ENCODE results near the gene SPOPL.
"Not testable (repeated sequence)": the region's sequence is repeated elsewhere in the genome, so short reads cannot be mapped to it uniquely, and the experiment has no call there.

Gene SPOPL

DNA sequence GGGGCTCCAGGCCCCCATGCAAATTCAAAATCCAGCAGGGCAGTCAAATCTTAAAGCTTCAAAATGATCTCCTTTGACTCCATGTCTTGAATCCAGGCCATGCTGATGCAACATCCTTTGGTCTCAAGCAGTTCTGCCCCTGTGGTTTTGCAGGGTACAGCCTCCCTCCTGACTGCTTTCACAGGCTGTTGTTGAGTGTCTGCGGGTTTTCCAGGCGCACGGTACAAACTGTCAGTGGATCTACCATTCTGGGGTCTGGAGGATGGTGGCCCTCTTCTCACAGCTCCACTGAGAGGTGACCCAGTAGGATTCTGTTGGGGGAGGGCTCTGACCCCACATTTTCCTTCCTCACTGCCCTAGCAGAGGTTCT lies 22.1 kb downstream of the SPOPL start:
- DNase-seq (ENCODE audit: low read depth): not testable (repeated sequence)

DNA sequence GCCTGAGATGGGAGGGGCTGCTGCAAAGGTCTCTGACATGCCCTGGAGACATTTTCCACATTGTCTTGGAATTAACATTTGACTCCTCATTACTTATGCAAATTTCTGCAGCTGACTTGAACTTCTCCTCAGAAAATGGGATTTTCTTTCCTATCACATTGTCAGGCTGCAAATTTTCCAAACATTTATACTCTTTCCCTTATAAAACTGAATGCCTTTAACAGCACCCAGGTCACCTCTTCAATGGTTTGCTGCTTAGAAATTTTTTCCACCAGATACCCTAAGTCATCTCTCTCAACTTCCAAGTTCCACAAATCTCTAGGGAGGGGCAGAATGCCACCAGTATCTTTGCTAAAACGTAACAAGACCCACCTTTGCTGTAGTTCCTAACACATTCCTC lies 22.8 kb downstream of the SPOPL start:
- not testable (repeated sequence) for DNase-seq (ENCODE audit: low read depth)

DNA sequence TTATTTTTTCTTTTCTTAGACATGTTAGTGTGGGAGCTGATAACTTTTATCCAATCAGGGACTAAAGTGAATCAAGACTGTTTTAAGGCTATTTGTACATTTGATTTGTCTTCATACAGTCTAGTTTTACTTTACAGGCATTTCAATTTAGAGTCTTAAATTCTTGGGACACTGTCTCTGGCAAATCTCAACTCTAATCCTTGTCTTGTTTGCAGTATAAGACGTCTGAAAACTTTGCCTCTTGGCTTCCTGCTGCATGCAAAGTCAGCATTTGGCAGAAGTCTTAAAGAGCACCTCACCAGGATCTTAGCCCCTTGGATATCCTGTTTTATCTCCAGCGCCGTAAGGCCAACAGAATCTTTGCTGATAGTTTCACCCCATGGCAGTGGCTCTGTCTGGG lies 30.3 kb downstream of the SPOPL start:
- no peak for DNase-seq (ENCODE audit: low read depth)

DNA sequence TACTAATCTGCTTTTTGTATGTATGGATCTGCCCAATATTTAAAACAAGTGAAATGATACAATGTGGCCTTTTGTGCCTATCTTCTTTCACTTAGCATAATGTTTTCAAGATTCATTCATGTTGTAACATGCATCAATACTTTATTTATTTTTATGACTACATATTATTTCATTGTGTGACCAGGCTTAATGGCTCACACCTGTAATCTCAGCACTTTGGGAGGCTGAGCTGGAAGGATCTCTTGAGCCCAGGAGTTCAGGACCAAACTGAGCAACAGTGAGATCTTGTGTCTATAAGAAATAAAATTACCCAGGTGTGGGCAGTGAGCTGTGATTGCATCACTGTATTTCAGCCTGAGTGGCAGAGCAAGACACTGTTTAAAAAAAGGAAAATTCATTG lies 33.2 kb downstream of the SPOPL start:
- no peak for DNase-seq (ENCODE audit: low read depth)

GRCh38 chr2:138536302-138536701 lies 34.7 kb downstream of the SPOPL start:
- DNase-seq (ENCODE audit: low read depth): no peak

DNA sequence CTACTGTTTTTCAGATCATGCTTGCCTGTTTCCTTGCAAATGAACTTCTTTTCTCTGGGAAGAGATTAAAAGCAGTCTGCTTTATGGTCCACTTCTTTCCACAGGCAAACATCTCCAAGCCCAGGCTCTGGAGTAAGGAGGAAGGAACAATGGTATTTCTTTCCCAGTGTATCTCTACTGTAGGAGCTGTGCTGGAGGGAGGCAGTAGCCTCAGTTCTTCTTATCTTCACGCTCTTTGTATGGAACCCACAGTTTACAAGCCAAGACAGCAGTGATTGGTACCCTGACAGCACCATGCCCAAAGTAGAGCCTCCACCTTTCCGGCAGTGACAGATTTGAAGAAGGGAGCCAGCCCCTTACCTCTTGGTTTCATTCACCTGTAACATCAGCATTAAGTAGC lies 35.2 kb downstream of the SPOPL start:
- no peak for DNase-seq (ENCODE audit: low read depth)

DNA sequence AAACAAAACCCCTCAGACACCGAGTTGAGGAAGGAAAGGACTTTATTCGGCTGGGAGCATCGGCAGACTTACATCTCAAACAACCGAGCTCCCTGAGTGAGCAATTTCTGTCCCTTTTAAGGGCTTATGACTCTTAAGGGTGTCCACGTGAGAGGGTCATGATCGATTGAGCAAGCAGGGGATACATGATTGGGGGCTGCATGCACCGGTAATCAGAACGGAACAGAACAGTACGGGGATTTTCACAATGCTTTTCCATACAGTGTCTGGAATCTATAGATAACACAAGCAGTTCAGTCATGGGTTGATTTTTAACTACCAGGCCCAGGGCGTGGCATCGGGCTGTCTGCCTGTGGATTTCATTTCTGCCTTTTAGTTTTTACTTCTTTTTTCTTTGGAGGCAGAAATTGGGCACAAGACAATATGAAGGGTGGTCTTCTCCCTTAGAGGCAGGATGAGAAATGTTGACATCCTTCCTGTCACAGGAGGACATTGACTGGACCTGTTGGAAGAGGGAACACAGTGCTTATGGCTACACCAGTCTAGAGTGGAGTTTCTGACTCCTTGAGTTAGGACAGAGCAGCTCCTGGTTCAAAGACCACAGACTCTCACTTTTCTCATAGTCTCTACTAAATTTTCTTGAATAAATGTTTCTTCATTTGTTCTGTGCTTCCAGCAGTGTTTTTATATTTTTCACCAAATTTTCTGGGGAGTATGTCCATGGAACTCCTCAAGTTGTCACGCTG lies 35.8 kb downstream of the SPOPL start:
- peak; percentile 43 for DNase-seq (ENCODE audit: low read depth)

DNA sequence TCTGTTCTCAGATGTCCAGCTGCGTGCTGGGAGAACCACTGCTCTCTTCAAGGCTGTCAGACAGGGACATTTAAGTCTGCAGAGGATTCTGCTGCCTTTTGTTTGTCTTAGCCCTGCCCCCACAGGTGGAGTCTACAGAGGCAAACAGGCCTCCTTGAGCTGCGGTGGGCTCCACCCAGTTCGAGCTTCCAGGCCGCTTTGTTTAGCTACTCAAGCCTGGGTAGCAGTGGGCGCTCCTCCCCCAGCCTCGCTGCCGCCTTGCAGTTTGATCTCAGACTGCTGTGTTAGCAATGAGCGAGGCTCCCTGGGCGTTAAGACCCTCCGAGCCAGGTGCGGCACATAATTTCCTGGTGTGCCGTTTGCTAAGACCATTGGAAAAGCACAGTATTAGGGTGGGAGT lies 42.6 kb downstream of the SPOPL start:
- DNase-seq (ENCODE audit: low read depth): not testable (repeated sequence)

DNA sequence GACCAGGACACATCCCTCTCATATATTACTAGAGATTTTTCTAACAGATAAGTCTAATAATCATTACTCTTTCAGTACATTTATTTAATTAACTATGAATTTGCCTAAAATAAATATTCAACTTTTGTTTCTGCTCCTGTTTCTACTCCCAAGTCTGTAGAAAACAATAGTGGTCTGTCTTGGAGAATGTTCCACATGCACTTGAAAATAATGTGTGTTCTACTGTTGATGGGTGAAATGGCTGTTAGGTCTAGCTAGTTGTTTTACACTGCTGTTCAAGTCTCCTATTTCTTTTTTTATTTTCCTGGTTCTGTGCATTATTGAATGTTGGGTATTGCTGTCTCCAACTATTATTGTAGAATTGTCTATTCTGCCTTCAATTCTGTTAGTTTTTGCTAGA lies 47.2 kb downstream of the SPOPL start:
- no peak for DNase-seq (ENCODE audit: low read depth)

GRCh38 chr2:138550172-138550571 lies 48.6 kb downstream of the SPOPL start:
- DNase-seq (ENCODE audit: low read depth): no peak

DNA sequence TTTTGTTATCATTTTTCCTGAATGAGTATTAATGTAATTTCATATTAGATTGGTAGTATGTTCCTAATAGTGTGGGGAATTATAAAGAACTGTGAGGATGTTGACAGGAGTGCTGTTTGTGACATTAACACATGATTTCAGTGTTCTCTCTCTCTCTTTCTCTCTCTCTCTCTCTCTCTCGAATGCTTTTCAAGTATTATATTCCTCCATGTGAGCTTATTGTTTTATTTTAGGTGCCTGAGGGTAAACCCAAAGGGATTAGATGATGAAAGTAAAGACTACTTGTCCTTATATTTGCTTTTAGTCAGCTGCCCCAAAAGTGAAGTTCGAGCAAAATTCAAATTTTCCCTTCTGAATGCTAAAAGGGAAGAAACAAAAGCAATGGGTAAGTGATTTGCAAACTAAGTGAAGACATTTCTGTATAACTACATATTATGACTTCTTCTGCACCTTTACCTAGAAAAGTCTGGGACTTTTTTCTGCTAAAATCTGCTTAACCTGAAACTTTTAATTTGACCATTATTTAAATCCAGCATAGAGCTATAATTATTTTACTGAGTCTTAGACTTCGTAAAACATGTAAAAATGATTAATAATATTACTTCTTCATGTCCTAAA lies 49.2 kb downstream of the SPOPL start:
- DNase-seq (ENCODE audit: low read depth): no peak

- DNase-seq (ENCODE audit: low read depth): no peak
Observed at GRCh38 chr2:138554123-138554522, 52.6 kb downstream of the SPOPL start.

DNA sequence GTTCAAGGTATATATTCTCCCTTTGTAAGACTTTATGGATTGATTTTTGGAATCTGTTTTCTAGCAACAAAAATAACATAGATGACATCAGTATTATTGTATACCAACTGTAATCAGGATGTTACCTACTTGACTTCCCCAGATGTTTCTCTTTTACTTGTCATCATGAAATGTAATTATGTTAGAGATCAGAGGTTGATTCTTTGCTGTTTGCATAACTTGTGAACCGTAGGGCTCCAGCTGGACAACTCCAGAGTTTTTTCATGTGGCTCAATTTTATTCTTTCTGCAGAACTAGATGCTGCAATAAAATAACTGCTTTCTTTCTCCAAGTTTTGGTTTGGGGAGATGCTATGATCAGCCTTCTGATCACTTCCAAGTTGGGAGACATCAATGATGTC lies 58.1 kb downstream of the SPOPL start:
- no peak for DNase-seq (ENCODE audit: low read depth)

DNA sequence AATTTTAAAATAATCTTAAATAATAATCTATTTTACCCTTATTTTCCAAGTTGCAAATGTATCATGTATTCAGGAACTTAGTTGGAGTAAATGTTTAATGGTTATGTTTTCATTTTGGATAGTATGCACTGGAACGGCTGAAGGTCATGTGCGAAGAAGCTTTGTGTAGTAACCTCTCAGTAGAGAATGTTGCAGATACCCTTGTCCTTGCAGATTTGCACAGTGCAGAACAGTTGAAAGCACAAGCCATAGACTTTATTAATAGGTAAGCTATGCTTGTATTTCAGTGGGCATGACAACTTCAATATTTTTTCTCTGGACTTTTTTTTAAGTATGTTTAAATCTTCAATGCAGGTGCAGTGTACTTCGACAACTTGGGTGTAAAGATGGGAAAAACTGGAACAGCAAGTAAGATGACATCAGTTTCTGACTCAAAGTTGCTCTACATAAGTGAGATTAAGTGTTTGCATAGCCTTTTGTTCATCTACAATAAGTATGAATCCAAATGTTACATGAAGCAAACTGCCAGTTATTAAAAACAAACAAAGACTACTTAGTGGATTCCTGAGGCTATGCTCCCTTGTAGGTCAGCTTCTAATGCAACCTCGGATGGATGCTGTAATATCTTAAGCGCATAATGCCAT lies 63.1 kb downstream of the SPOPL start:
- DNase-seq (ENCODE audit: low read depth): no peak

DNA sequence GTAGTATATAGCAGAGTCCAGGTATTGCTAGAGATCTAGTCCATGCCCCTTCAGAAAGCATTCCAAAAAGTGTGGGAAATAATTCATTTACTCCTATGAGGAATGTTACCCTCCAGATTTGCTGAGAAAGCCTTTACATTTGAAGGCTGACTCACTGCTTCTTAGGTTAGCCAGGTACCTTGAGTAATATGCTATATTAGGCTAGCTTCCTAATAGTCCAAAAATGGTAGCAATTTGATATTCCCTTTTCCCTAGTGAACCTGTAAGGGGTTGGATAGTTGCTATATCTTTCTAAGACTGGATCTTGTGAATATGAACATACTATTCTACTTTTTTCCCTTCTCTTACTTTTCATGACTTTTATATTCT lies 63.6 kb downstream of the SPOPL start:
- DNase-seq (ENCODE audit: low read depth): no peak

- DNase-seq (ENCODE audit: low read depth): no peak
Observed at GRCh38 chr2:138572318-138572717, 70.7 kb downstream of the SPOPL start.

- no peak for DNase-seq (ENCODE audit: low read depth)
Observed at GRCh38 chr2:138577066-138577465, 75.5 kb downstream of the SPOPL start.

DNA sequence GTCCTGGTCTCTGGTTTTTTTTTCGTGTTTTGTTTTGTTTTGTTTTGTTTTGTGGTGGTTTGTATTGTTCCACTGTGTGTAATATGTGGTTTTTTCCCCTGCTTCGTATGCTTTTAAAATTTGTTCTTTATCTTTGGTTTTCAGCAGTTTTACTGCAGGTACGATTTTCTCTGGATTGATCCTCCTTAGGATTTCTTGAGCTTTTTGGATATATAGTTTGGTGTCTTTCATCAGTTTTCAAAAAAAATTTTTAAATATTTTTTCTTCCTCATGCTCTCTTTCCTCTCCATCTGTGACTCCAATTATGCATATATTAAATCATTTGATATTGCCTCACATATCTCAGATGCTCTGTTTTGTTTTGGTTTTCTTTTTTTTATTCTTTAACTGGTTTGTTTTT lies 78.0 kb downstream of the SPOPL start:
- no peak for DNase-seq (ENCODE audit: low read depth)

- DNase-seq (ENCODE audit: low read depth): no peak
Observed at GRCh38 chr2:138581909-138582308, 80.3 kb downstream of the SPOPL start.

GRCh38 chr2:138589663-138590062 lies 88.1 kb downstream of the SPOPL start:
- DNase-seq (ENCODE audit: low read depth): no peak

GRCh38 chr2:138596403-138596802 lies 94.8 kb downstream of the SPOPL start:
- no peak for DNase-seq (ENCODE audit: low read depth)

DNA sequence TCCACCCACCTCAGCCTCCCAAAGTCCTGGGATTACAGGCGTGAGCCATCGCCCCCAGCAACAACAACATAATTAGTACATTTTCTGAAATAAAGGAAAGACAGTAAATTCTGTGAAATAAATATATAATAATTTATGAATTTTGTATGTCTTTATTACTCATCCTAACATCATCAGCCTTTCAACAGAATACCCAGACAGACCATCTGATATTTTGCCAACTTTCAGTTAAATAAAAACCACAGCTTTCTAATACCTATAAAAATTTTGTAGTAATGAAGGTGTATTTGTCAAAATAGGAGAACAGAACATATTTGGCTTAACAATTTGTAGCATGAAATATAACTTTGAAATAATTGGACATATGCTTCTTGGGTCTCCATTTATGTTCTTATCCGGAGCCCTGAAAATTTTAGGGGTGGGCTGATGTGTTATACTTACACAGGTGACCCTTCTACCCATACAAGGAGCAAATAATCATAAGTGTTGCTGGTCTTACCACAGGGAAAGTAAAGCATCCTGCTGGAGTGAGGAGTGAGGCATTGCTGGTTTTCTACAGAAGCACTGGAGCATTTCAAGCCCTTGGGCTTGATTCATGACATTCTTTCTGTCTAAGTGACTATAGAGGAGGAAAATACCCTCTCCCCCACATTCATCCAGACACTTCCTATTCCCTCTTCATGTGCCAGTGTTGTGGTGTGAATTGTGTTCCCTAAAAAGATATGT lies 99.3 kb downstream of the SPOPL start:
- no peak for DNase-seq (ENCODE audit: low read depth)
